RWPE1 (cell line): ENCODE data around the gene STK38.

ENCODE experiments used
- CTCF ChIA-PET: fragments of 350-600 bp; sonication (Branson Sonifier 250); formaldehyde crosslinking; extraction: SDS; loops from one replicate; lab custom pipeline; 2021; lab: Yijun Ruan, JAX
- POLR2A ChIA-PET: fragments of 400-600 bp; formaldehyde crosslinking; extraction: SDS; loops from one replicate; lab custom pipeline; 2020; ENCODE audit warnings: antibody characterized with exemption; ENCODE audit not compliant: low non-redundant PET; lab: Yijun Ruan, JAX
- DNase-seq: peaks from one replicate; pipeline ENCODE4 v3.0.0; 2012; ENCODE audit warnings: low spot score
- H3K27ac ChIP-seq: fragments of 450-650 bp; 2 replicates; pipeline ENCODE4 v1.5.1; 2017
- TF ChIP-seq, protein P1 (sequence below): fragments of 450-650 bp; conservative IDR thresholded peaks from 2 replicates; pipeline ENCODE4 v1.5.1; 2017; ENCODE audit warnings: low read depth, mild to moderate bottlenecking

The STK38 gene

GRCh38 chr6:36499918-36500317 lies 47.4 kb downstream of the STK38 start:
- ChIA-PET CTCF (interaction anchor here (0.5 kb wide), 1 partner anchor 259 kb away, joined by 3 read pairs; no protein-coding TSS in a partner anchor), POLR2A (no interaction called here)
- no peak for DNase-seq
- no peak overlapping the region for H3K27ac ChIP-seq
- TF ChIP-seq, protein P1, sequence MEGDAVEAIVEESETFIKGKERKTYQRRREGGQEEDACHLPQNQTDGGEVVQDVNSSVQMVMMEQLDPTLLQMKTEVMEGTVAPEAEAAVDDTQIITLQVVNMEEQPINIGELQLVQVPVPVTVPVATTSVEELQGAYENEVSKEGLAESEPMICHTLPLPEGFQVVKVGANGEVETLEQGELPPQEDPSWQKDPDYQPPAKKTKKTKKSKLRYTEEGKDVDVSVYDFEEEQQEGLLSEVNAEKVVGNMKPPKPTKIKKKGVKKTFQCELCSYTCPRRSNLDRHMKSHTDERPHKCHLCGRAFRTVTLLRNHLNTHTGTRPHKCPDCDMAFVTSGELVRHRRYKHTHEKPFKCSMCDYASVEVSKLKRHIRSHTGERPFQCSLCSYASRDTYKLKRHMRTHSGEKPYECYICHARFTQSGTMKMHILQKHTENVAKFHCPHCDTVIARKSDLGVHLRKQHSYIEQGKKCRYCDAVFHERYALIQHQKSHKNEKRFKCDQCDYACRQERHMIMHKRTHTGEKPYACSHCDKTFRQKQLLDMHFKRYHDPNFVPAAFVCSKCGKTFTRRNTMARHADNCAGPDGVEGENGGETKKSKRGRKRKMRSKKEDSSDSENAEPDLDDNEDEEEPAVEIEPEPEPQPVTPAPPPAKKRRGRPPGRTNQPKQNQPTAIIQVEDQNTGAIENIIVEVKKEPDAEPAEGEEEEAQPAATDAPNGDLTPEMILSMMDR = no peak

DNA sequence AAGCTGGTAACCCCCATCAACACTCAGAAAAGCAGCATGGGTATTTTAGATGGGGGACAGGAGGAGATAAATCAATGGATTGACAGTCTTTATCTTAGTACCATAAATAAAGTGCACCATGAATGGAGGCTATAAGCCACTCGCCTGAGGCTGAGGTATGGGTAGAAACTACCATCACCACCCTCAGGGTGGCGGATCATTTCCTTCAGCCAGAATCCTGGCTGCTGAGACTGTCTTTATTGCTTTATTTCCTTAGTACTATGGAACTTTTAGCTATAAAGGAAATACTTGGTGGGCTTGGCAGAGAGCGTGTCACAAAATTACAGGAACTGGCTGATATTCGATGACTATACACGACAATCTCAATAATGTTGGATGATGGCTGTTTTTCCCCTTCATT lies 52.2 kb downstream of the STK38 start:
- CTCF ChIA-PET = no interaction called here
- H3K27ac ChIP-seq = no peak overlapping the region
- no peak for DNase-seq

DNA sequence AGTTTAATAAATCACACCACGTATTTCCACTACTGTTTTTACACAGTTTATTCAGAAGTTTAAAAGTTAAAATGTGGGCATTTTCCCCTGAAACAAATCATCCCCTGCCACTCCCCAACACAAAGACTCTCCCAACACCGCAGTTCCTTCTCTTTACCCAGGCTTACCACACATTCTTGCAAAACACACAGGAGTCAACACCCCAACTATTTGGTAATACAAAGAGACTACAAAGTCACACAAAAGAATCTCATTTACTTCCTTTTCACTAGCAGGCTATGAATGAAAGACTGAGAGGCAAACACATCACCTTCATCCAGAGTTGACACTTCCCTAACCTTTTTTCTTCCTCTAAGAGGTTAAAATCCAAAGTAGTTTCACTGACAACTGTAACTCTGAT lies 53.4 kb downstream of the STK38 start:
- H3K27ac ChIP-seq = no peak overlapping the region
- ChIA-PET POLR2A (no interaction called here), CTCF (interaction anchor here (0.7 kb wide), 1 partner anchor 107 kb away, joined by 4 read pairs; no protein-coding TSS in a partner anchor)
- TF ChIP-seq, protein P1 = no peak
- no peak for DNase-seq

More for the DNA sequence above, 52.2 kb downstream of the STK38 start:
- POLR2A ChIA-PET = no interaction called here
- TF ChIP-seq, protein P1 = no peak

DNA sequence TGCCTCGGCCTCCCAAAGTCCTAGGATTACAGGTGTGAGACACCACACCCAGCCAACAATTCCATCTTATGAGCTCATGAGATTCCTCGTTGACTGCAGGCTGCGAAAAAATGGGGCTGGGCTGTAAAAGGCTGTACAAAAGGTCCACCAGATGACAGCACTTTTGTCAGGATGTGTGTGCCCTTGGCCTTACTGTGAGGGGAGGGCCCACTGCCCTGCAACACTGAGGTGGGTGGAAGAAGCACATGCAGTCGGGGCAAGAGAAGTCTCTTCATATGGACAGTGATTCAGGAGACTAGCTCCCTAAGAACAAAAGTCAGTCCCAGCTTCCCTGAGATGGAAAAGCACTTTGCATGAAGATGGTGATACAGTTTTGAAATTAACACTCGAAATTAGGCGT lies 54.0 kb downstream of the STK38 start:
- H3K27ac ChIP-seq = no peak overlapping the region
- ChIA-PET POLR2A (no interaction called here), CTCF (no interaction called here)
- TF ChIP-seq, protein P1 = no peak
- no peak for DNase-seq

DNA sequence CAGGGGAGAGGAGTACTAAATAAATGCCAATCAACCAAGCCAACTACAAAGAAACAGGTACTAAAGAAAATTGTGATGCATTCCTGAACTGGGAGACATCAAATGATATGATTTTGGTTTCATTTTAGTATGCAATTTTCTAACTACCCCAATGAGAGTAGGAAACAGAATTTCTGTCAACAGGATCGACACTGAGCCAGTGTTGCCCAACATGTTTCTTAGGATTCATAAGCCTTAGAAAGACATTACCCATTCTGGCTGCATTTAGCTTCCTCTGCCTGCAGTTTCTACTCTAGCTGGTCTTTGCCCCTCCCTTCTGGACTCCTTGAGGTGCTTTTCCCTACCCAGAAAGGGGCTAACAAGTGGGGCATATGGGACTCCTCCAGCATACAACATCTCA lies 54.7 kb downstream of the STK38 start:
- TF ChIP-seq, protein P1 = no peak
- no peak overlapping the region for H3K27ac ChIP-seq
- CTCF ChIA-PET = no interaction called here
- POLR2A ChIA-PET = no interaction called here
- DNase-seq = no peak

DNA sequence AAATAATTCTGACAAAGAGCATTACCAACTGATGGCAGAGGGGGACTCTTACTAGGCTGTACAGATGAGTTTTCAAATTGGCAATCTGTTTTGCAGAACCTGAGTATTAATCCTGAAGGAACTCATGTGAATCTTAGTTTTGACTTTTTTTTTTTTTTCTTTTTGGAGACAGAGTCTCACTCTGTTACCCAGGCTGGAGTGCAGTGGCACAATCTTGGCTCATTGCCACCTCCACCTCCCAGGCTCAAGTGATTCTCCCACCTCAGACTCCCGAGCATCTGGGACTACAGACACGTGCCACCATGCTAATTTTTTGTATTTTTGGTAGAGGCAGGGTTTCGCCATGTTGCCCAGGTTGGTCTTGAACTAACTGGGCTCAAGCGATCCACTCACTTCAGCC lies 55.2 kb downstream of the STK38 start:
- TF ChIP-seq, protein P1 = no peak
- ChIA-PET POLR2A (no interaction called here), CTCF (no interaction called here)
- DNase-seq = no peak
- no peak overlapping the region for H3K27ac ChIP-seq
